GM12875 (cell line): ENCODE measurements around the gene TAF15.

ENCODE experiments used
- H3K4me3 ChIP-seq: one replicate; pipeline ENCODE4 v1.5.1; 2011; ENCODE audit warnings: low read depth, low read length, control low read depth
- CTCF ChIP-seq: IDR thresholded peaks from 2 replicates; pipeline ENCODE4 v1.5.1; 2011; ENCODE audit warnings: low read depth, mild to moderate bottlenecking, control low read depth, inconsistent platforms, low read length, moderate library complexity, borderline replicate concordance; ENCODE audit not compliant: insufficient read depth

TAF15 gene

GRCh38 chr17:35878361-35878760 lies 69.1 kb downstream of the TAF15 start:
- TF ChIP-seq CTCF = no peak
- H3K4me3 ChIP-seq = no peak overlapping the region

GRCh38 chr17:35879773-35880654 lies 70.7 kb downstream of the TAF15 start, which contains the start of gene CCL5:
CCL5 (minus strand) TSS chr17:35880360.
- no peak for TF ChIP-seq CTCF
- peak within 1 kb of the TSS; percentile 50 for H3K4me3 ChIP-seq

- no peak for TF ChIP-seq CTCF
- H3K4me3 ChIP-seq = no peak overlapping the region
Measured at GRCh38 chr17:35889241-35889640, 80.0 kb downstream of the TAF15 start.

- TF ChIP-seq CTCF = no peak
- no peak overlapping the region for H3K4me3 ChIP-seq
Measured at GRCh38 chr17:35889818-35890773, 80.8 kb downstream of the TAF15 start.

GRCh38 chr17:35890774-35891155 lies 81.5 kb downstream of the TAF15 start:
- no peak for TF ChIP-seq CTCF
- no peak overlapping the region for H3K4me3 ChIP-seq

GRCh38 chr17:35891269-35891668 lies 82.0 kb downstream of the TAF15 start:
- no peak for TF ChIP-seq CTCF
- no peak overlapping the region for H3K4me3 ChIP-seq
